ENCODE data around the gene LSM14A.

Gene LSM14A

GRCh38 chr19:34134190-34135053, 37.9 kb upstream of the LSM14A start:
- in situ Hi-C loops (cut with MboI; ENCODE audit: low pct_unique_long_range_greater_than_20kb, low sequenced_read_pairs, unreplicated experiment) = no loop called here
- no peak for TF ChIP-seq CTCF (IDR thresholded peaks at IDR 0.05; ENCODE audit: extremely low read depth, insufficient read depth, missing control alignments)
- peak; percentile 98 for DNase-seq (ENCODE audit: low spot score)

GRCh38 chr19:34135054-34135800, 37.1 kb upstream of the LSM14A start:
- TF ChIP-seq CTCF (IDR thresholded peaks at IDR 0.05; ENCODE audit: extremely low read depth, insufficient read depth, missing control alignments) = no peak
- DNase-seq (ENCODE audit: low spot score) = no peak
- in situ Hi-C loops (cut with MboI; ENCODE audit: low pct_unique_long_range_greater_than_20kb, low sequenced_read_pairs, unreplicated experiment) = no loop called here

GRCh38 chr19:34135821-34136611, 36.3 kb upstream of the LSM14A start:
- DNase-seq (ENCODE audit: low spot score) = no peak
- TF ChIP-seq CTCF (IDR thresholded peaks at IDR 0.05; ENCODE audit: extremely low read depth, insufficient read depth, missing control alignments) = no peak
- in situ Hi-C loops (cut with MboI; ENCODE audit: low pct_unique_long_range_greater_than_20kb, low sequenced_read_pairs, unreplicated experiment) = no loop called here

- no peak for TF ChIP-seq CTCF (IDR thresholded peaks at IDR 0.05; ENCODE audit: extremely low read depth, insufficient read depth, missing control alignments)
- DNase-seq (ENCODE audit: low spot score) = no peak
- in situ Hi-C loops (cut with MboI; ENCODE audit: low pct_unique_long_range_greater_than_20kb, low sequenced_read_pairs, unreplicated experiment) = no loop called here
Observed at GRCh38 chr19:34141025-34141424, 31.3 kb upstream of the LSM14A start.

GRCh38 chr19:34142440-34142839, 29.9 kb upstream of the LSM14A start:
- in situ Hi-C loops (cut with MboI; ENCODE audit: low pct_unique_long_range_greater_than_20kb, low sequenced_read_pairs, unreplicated experiment) = no loop called here

More at GRCh38 chr19:34142440-34142839, 29.9 kb upstream of the LSM14A start:
- DNase-seq (ENCODE audit: low spot score) = no peak
- TF ChIP-seq CTCF (IDR thresholded peaks at IDR 0.05; ENCODE audit: extremely low read depth, insufficient read depth, missing control alignments) = no peak
